ENCODE data around the gene KCTD7. TPM values are rescaled to one million over a fixed set of nuclear protein-coding genes. Genes with fewer than 3 reads are reported as not detected.

The KCTD7 gene
- total and polyA plus RNA-seq, 10 of the 15 experiments (the other 5 are each of a cell fraction or from before 2014, with no cell fraction given) = 1.6 to 18.0 (median 9.4) TPM

- in situ Hi-C loops (cut with MboI) = no loop called here
- peak; percentile 64 for DNase-seq (ENCODE audit: low read depth, low spot score)
- no peaks in the 10 kb centered on the region for H3K36me3 ChIP-seq (ENCODE audit: control insufficient read depth in 2 of 2, insufficient read depth in 2 of 2, low read length in 1 of 2)
- SMC1A ChIA-PET (ENCODE audit: uncharacterized antibody, unreplicated experiment) = no interaction called here
- H3K9me3 ChIP-seq (replicated peaks; ENCODE audit: control insufficient read depth, insufficient read depth, low read length) = no peaks in the 10 kb centered on the region; the same call in 2 of the 3 replicates
- peak; percentile 97 for ATAC-seq
- no TSS peak for BruUV-seq (replicated peaks)
- peaks cover 51% of the 10 kb centered on the region for H3K79me2 ChIP-seq (ENCODE audit: control insufficient read depth, insufficient read depth, low read length)
- peak; percentile 38 for FAIRE-seq
- H2AFZ ChIP-seq (ENCODE audit: control insufficient read depth, low read depth, low read length) = peak overlapping the region; percentile 90
- no peaks in the 10 kb centered on the region for H4K20me1 ChIP-seq (ENCODE audit: control insufficient read depth, insufficient read depth)
- peaks cover 4% of the 10 kb centered on the region; the same call in 1 of the 2 replicates for H3K4me1 ChIP-seq (ENCODE audit: control insufficient read depth, insufficient read depth, low read length)
- WGBS (ENCODE audit: insufficient coverage, insufficient replicate concordance, low lambda C conversion rate, missing lambda C conversion rate) = under 1% methylated on average over 63 of the region's 83 CpGs
- H3K4me2 ChIP-seq (ENCODE audit: control insufficient read depth, insufficient read depth) = peak overlapping the region; percentile 66
- no peaks in the 10 kb centered on the region for H3K27me3 ChIP-seq (replicated peaks in 1 of 2; ENCODE audit: control insufficient read depth in 2 of 2, insufficient read depth in 2 of 2, low read length in 1 of 2)
- peak overlapping the region; percentile 64 for H3K27ac ChIP-seq (ENCODE audit: control insufficient read depth, insufficient read depth)
- peak overlapping the region; percentile 86 for H3K4me3 ChIP-seq
- intact Hi-C loops (cut with micrococcal nuclease; ENCODE audit: unreplicated experiment) = loop anchor here (2.0 to 5.0 kb wide), 2 partner anchors 35 to 63 kb away; partner anchors contain the start of gene KCTD7
- CTCF ChIA-PET = no interaction called here
- peak overlapping the region; percentile 70 for H3K9ac ChIP-seq (ENCODE audit: control insufficient read depth, insufficient read depth, low read length)
- RAD21 ChIA-PET (ENCODE audit: unreplicated experiment) = no interaction called here
- POLR2A ChIA-PET = interaction anchor here (0.6 to 0.7 kb wide), 2 partner anchors 91 to 555 kb away, joined by 4 to 6 read pairs; no protein-coding TSS in a partner anchor
- TF ChIP-seq ZBTB40 (IDR thresholded peaks at IDR 0.05; ENCODE audit: borderline replicate concordance) (peak; percentile 74), ATF2 (IDR thresholded peaks at IDR 0.05; ENCODE audit: low read length) (no peak), DPF2 (IDR thresholded peaks at IDR 0.05) (peak; percentile 70; the same call in 1 of the 2 replicates), SUZ12 (IDR thresholded peaks at IDR 0.05; ENCODE audit: unreplicated experiment) (no peak), POLR2AphosphoS5 (IDR thresholded peaks at IDR 0.05; ENCODE audit: low read length) (peak; percentile 90), CHD2 (IDR thresholded peaks at IDR 0.05; ENCODE audit: borderline replicate concordance, low read depth, low read length) (peak; percentile 57), PBX3 (IDR thresholded peaks at IDR 0.05; ENCODE audit: insufficient replicate concordance, low read depth, low read length) (no peak), RELB (IDR thresholded peaks at IDR 0.05; ENCODE audit: low read depth) (peak; percentile 37; the same call in 1 of the 2 replicates), SKIL (IDR thresholded peaks at IDR 0.05; ENCODE audit: low read depth, poor library complexity, severe bottlenecking) (no peak), POLR2AphosphoS2 (IDR thresholded peaks at IDR 0.05; ENCODE audit: low read depth, low read length) (peak; percentile 46; the same call in 1 of the 2 replicates), NRF1 (conservative IDR thresholded peaks at IDR 0.05; ENCODE audit: low read depth, low read length) (no peak)
Observed at GRCh38 chr7:66591799-66592596, 36.7 kb upstream of the KCTD7 start.
